ENCODE results near the gene ARHGAP42.

DNA sequence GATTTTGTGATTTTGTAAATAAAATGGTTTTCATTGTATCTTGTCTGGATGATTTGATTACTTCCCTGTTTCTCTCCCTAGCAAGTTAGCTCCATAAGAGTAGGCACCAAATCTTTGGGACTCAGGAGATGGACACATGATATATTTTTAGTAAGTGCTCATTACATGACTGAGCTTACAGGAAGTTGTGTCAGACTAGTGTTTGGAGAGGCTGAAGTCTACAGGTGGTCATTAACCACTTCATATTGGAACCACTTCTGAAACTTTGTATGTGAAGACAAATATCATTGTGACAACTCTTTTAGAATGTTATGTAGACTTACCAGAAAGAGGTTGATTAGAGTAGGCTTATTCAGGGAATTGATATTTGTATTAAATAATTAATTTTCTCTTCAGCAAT is 19.1 kb downstream of the ARHGAP42 start:
- no peak for TF ChIP-seq POLR2A (IDR thresholded peaks at IDR 0.05; ENCODE audit: extremely low read depth, insufficient read length)
- TF ChIP-seq, protein P1, sequence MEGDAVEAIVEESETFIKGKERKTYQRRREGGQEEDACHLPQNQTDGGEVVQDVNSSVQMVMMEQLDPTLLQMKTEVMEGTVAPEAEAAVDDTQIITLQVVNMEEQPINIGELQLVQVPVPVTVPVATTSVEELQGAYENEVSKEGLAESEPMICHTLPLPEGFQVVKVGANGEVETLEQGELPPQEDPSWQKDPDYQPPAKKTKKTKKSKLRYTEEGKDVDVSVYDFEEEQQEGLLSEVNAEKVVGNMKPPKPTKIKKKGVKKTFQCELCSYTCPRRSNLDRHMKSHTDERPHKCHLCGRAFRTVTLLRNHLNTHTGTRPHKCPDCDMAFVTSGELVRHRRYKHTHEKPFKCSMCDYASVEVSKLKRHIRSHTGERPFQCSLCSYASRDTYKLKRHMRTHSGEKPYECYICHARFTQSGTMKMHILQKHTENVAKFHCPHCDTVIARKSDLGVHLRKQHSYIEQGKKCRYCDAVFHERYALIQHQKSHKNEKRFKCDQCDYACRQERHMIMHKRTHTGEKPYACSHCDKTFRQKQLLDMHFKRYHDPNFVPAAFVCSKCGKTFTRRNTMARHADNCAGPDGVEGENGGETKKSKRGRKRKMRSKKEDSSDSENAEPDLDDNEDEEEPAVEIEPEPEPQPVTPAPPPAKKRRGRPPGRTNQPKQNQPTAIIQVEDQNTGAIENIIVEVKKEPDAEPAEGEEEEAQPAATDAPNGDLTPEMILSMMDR (IDR thresholded peaks at IDR 0.05; ENCODE audit: low read depth, low read length), result no peak
